Measurements from ENCODE around the gene PSMD1. TPM values are rescaled to one million over a fixed set of nuclear protein-coding genes. Genes with fewer than 3 reads are reported as not detected.

PSMD1 gene
- total RNA-seq, 2 experiments from 2014 or later: 27.9 to 31.3 TPM

DNA sequence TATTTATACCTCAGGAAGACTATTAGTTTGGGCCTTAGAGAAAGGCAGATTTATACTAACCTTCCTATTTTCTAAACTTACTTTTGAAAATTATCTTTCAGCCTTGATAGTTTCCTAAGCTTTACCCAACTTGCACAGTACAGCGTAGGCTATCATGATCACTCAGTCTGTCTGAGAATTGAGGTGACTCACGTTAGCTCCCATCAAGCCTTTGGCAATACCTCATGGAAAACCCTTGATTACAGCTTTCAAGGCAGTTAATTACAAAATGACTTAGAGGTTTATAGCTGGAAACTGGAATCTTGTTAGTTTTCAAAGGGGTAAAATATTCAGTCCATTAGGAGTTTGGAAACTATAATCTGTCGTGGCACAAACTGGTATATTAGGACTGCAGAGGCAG, 115.4 kb downstream of the PSMD1 start:
- TF ChIP-seq CTCF (IDR thresholded peaks at IDR 0.05): no peak
- Histone ChIP-seq H3K27ac (ENCODE audit: low read depth in 1 of 2, low read length in 2 of 2) (no peak overlapping the region), H3K4me1 (ENCODE audit: insufficient read depth, low read length) (no peaks in the 10 kb centered on the region), H3K9me3 (ENCODE audit: control insufficient read depth in 1 of 2, insufficient read depth in 1 of 2, low read length in 2 of 2) (no peaks in the 10 kb centered on the region), H3K36me3 (ENCODE audit: insufficient read depth, low read length) (peaks cover 62% of the 10 kb centered on the region), H3K27me3 (ENCODE audit: control insufficient read depth in 1 of 2, insufficient read depth in 2 of 2, low read length in 2 of 2) (no peaks in the 10 kb centered on the region), H3K4me3 (ENCODE audit: low read length) (no peak overlapping the region)
- POLR2A ChIA-PET: no interaction called here
- Mint-ChIP-seq H3K36me3 (ENCODE audit: low read depth) (peaks cover 71% of the 10 kb centered on the region), H3K27me3 (no peaks in the 10 kb centered on the region), H3K27ac (no peak overlapping the region), H3K4me3 (no peak overlapping the region), H3K9me3 (no peaks in the 10 kb centered on the region), H3K4me1 (ENCODE audit: low read depth) (no peaks in the 10 kb centered on the region)
- ATAC-seq (ENCODE audit: poor library complexity) (no peak), DNase-seq (no peak)
- CTCF ChIA-PET: no interaction called here
- intact Hi-C loops (cut with DNase I, micrococcal nuclease): no loop called here

- CTCF ChIA-PET: interaction anchor here (0.7 to 1.1 kb wide), 2 partner anchors 15 to 64 kb away, joined by 3 read pairs; no protein-coding TSS in a partner anchor
- no peaks in the 10 kb centered on the region for H3K4me1 Mint-ChIP-seq (ENCODE audit: low read depth)
- no peak overlapping the region for H3K4me3 Mint-ChIP-seq
- no peak overlapping the region for H3K27ac Mint-ChIP-seq
- H3K9me3 Mint-ChIP-seq: no peaks in the 10 kb centered on the region
- H3K27me3 ChIP-seq (ENCODE audit: control insufficient read depth in 1 of 2, insufficient read depth in 2 of 2, low read length in 2 of 2): no peaks in the 10 kb centered on the region
- TF ChIP-seq CTCF (IDR thresholded peaks at IDR 0.05): no peak
- no peak for ATAC-seq (ENCODE audit: poor library complexity)
- no peaks in the 10 kb centered on the region for H3K27me3 Mint-ChIP-seq
- peaks cover 51% of the 10 kb centered on the region for H3K36me3 Mint-ChIP-seq (ENCODE audit: low read depth)
- no peak overlapping the region for H3K4me3 ChIP-seq (ENCODE audit: low read length)
- intact Hi-C loops (cut with DNase I, micrococcal nuclease): no loop called here
- no peaks in the 10 kb centered on the region for H3K4me1 ChIP-seq (ENCODE audit: insufficient read depth, low read length)
- DNase-seq: no peak
- peaks cover 49% of the 10 kb centered on the region for H3K36me3 ChIP-seq (ENCODE audit: insufficient read depth, low read length)
- POLR2A ChIA-PET: no interaction called here
- no peak overlapping the region for H3K27ac ChIP-seq (ENCODE audit: low read depth in 1 of 2, low read length in 2 of 2)
- H3K9me3 ChIP-seq (ENCODE audit: control insufficient read depth in 1 of 2, insufficient read depth in 1 of 2, low read length in 2 of 2): no peaks in the 10 kb centered on the region
These were observed 117.6 kb downstream of the PSMD1 start for GRCh38 chr2:231174211-231174651.

DNA sequence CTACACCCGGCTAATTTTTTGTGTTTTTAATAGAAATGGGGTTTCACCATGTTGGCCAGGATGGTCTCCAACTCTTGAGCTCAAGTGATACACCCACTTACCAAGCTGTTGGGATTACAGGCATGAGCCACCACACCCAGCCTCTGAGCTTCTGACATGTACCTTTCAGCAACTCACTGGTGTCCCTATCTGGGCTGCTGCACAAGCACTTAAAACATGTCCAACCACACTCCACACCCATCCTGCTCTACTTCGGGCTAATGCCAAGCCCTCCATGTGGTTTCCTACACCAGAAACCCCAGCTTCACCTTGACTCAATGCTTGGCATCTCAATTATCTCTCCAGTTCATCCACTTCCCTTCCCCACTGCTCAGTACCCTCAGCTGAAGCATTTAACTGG, 119.4 kb downstream of the PSMD1 start:
- intact Hi-C loops (cut with DNase I, micrococcal nuclease): no loop called here
- POLR2A ChIA-PET: no interaction called here
- no peak overlapping the region for H3K27ac Mint-ChIP-seq

More for the DNA sequence above, 119.4 kb downstream of the PSMD1 start:
- no peak for TF ChIP-seq CTCF (IDR thresholded peaks at IDR 0.05)
- Histone ChIP-seq H3K4me3 (ENCODE audit: low read length) (no peak overlapping the region), H3K27ac (ENCODE audit: low read depth in 1 of 2, low read length in 2 of 2) (no peak overlapping the region), H3K36me3 (ENCODE audit: insufficient read depth, low read length) (peaks cover 31% of the 10 kb centered on the region), H3K9me3 (ENCODE audit: control insufficient read depth in 1 of 2, insufficient read depth in 1 of 2, low read length in 2 of 2) (no peaks in the 10 kb centered on the region), H3K4me1 (ENCODE audit: insufficient read depth, low read length) (no peaks in the 10 kb centered on the region), H3K27me3 (ENCODE audit: control insufficient read depth in 1 of 2, insufficient read depth in 2 of 2, low read length in 2 of 2) (no peaks in the 10 kb centered on the region)
- no peak overlapping the region for H3K4me3 Mint-ChIP-seq
- peaks cover 33% of the 10 kb centered on the region for H3K36me3 Mint-ChIP-seq (ENCODE audit: low read depth)
- H3K4me1 Mint-ChIP-seq (ENCODE audit: low read depth): peaks cover 6% of the 10 kb centered on the region
- H3K9me3 Mint-ChIP-seq: no peaks in the 10 kb centered on the region
- no peak for DNase-seq
- no peak for ATAC-seq (ENCODE audit: poor library complexity)
- H3K27me3 Mint-ChIP-seq: no peaks in the 10 kb centered on the region
- CTCF ChIA-PET: no interaction called here

Measured in CD4-positive, alpha-beta T cell (primary cell).